Activated naive CD8-positive, alpha-beta T cell treated with anti-CD3 and anti-CD28 coated beads for 36 hours (primary cell): ENCODE results near the gene CTNNA2. TPM values are rescaled to one million over a fixed set of nuclear protein-coding genes. Genes with fewer than 3 reads are reported as not detected.

ENCODE experiments used
- DNase-seq: peaks from one replicate; pipeline ENCODE4 v3.0.0; 2021
- H3K27ac Mint-ChIP-seq: one replicate; pipeline ENCODE4 v1.8.0; 2022; ENCODE audit warnings: mild to moderate bottlenecking, moderate library complexity, mixed read lengths
- H3K27me3 Mint-ChIP-seq: one replicate; pipeline ENCODE4 v1.8.0; 2022; ENCODE audit warnings: mild to moderate bottlenecking, mixed read lengths
- H3K36me3 Mint-ChIP-seq: one replicate; pipeline ENCODE4 v1.8.0; 2021; ENCODE audit warnings: mild to moderate bottlenecking, mixed read lengths
- H3K4me1 Mint-ChIP-seq: one replicate; pipeline ENCODE4 v1.8.0; 2021; ENCODE audit warnings: mixed read lengths
- H3K4me3 Mint-ChIP-seq: one replicate; pipeline ENCODE4 v1.8.0; 2022; ENCODE audit warnings: mild to moderate bottlenecking, moderate library complexity, mixed read lengths
- H3K9me3 Mint-ChIP-seq: one replicate; pipeline ENCODE4 v1.8.0; 2022; ENCODE audit warnings: mixed read lengths
- total RNA-seq, 2 experiments: library from RNA; stranded (reverse); gene quantifications; one replicate each; pipeline ENCODE4 v1.2.3, GENCODE V29; 2021

Gene CTNNA2
- total RNA-seq, 2 experiments from 2014 or later, result not detected

DNA sequence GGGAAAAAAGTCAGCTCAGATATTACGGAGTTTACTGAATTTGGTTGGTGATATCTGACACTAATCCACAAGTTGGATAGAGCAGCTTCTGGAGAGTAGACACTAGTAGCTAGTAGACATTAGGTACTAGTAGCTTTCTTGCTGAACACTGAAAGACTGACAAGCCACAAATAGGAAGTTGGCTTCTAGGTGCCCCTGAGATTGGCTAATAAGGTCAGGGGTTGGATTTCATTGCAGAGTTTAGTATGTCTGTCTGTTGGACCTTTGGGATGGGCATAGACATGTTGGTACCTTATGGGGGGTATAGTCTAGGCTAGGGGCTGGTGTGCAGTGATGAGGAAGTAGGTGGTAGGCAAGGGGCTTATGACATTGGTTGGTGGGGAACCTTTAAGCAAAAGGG lies 956.6 kb downstream of the CTNNA2 start:
- no peak overlapping the region for H3K27ac Mint-ChIP-seq

DNA sequence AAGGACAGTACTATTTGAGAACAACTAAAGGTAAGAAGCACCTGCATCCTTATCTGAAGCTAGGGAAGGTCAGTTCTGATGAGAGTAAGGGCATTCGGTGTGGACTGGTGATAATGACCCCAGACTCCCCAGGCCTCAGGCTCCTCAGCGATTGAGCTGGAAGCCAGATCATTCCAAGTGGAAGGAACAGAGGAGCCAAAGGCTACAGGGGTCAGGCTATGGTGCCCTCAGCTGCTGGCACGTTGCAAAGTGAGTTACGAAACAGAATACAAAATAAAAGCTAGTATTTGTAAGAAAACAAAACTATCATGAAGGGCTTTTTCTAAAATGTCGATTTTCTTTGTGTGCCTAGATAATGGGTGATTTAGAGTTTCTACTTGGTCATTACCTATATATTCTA lies 960.2 kb downstream of the CTNNA2 start:
- Mint-ChIP-seq H3K27ac (no peak overlapping the region), H3K9me3 (peaks cover 3% of the 10 kb centered on the region), H3K36me3 (no peaks in the 10 kb centered on the region), H3K27me3 (no peaks in the 10 kb centered on the region), H3K4me3 (no peak overlapping the region), H3K4me1 (no peaks in the 10 kb centered on the region)
- DNase-seq, result no peak

More for the DNA sequence above, 956.6 kb downstream of the CTNNA2 start:
- H3K4me1 Mint-ChIP-seq, result no peaks in the 10 kb centered on the region
- H3K4me3 Mint-ChIP-seq, result no peak overlapping the region
- DNase-seq, result no peak
- no peaks in the 10 kb centered on the region for H3K36me3 Mint-ChIP-seq
- peaks cover 3% of the 10 kb centered on the region for H3K9me3 Mint-ChIP-seq
- no peaks in the 10 kb centered on the region for H3K27me3 Mint-ChIP-seq

DNA sequence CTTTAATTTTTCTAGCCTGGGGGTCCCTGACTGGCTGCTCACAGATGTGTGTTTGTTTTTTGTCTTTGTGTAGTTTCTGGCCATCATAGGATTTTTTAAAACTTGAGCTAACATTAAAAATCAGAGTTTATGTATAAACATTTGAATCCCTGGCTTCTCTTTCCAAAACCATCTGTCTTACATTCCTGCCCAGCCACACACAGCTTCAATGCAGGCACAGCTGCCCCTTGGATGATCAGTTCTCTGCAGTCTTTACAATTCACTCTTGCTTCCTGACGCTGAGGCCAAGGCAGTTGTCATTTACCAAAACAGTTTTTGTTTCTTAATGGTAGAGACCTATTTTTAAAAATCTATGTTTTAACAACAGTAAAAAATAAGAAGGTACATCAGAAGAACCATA lies 960.9 kb downstream of the CTNNA2 start:
- Mint-ChIP-seq H3K4me1 (no peaks in the 10 kb centered on the region), H3K36me3 (no peaks in the 10 kb centered on the region), H3K4me3 (no peak overlapping the region), H3K27ac (no peak overlapping the region), H3K9me3 (peaks cover 6% of the 10 kb centered on the region), H3K27me3 (no peaks in the 10 kb centered on the region)
- DNase-seq, result no peak

DNA sequence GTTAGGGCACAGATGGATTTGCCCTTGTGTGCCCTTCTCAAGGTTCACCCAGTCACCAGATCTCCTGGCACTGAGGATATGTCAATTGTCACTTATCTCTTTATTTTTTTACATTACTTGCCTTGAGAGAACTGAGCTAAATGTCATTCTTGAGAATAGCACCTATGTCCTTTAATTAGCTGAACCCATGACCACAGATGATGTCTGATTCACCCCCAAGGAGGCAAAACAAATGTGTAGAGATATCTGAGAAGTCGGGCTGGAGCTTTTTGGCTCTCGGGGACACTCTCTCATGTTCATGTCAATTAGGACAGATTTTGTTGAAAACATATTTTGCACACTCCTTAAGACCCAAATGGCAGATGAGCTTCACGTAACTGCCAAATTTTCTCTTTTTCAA lies 963.1 kb downstream of the CTNNA2 start:
- H3K36me3 Mint-ChIP-seq, result no peaks in the 10 kb centered on the region
- H3K4me3 Mint-ChIP-seq, result no peak overlapping the region
- no peak for DNase-seq
- H3K27me3 Mint-ChIP-seq, result no peaks in the 10 kb centered on the region
- H3K4me1 Mint-ChIP-seq, result no peaks in the 10 kb centered on the region
- no peak overlapping the region for H3K27ac Mint-ChIP-seq
- H3K9me3 Mint-ChIP-seq, result peaks cover 6% of the 10 kb centered on the region

DNA sequence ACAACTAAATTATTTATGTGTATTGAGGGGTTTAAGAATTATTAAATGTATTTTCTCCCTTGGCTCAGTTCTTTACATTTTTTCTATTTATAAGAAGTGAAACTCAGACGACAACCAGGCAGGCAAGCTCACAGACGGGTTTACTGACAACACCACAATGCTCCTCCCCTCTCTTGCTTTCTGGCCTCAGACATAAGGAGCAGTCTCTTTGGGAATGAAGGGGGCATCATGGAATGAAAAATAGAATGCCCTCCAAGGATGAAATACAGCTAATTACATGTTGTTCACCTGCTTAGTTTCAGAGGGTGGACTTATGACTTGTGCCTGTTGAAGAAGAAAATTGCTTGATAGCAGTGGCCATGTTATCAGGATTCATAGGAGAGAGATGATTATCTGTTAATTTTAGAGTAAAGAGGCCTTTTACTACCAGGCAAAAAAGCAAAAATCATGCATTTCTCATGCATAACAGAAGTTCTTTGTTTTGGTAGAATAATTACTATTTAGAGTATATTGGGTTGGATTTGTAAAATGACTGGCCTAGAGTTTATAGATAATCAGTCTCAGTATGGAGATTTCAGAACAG lies 963.8 kb downstream of the CTNNA2 start:
- Mint-ChIP-seq H3K27ac (no peak overlapping the region), H3K36me3 (no peaks in the 10 kb centered on the region), H3K9me3 (peaks cover 4% of the 10 kb centered on the region), H3K4me3 (no peak overlapping the region), H3K27me3 (no peaks in the 10 kb centered on the region), H3K4me1 (no peaks in the 10 kb centered on the region)
- no peak for DNase-seq

DNA sequence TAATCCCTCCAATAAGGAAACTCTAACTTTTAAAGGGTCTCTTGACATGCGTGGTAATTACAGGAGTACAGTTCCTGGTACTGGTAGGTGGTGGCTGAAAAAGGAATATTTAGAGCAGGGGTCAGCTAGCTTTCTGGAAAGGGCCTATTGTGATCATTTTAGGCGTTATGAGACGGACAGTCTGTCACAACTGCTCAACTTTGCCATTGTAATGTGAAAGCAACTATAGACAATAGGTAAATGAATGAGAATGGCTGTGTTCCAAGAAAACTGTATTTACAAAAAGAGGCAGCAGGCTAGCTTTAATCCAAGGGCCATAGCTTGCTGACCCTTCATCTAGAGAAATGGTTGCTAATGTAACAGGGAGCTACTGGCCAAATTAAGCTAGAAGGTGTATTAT lies 969.4 kb downstream of the CTNNA2 start:
- no peak for DNase-seq
- H3K27ac Mint-ChIP-seq, result no peak overlapping the region
- H3K27me3 Mint-ChIP-seq, result no peaks in the 10 kb centered on the region
- no peak overlapping the region for H3K4me3 Mint-ChIP-seq
- peaks cover 4% of the 10 kb centered on the region for H3K9me3 Mint-ChIP-seq
- H3K4me1 Mint-ChIP-seq, result no peaks in the 10 kb centered on the region
- no peaks in the 10 kb centered on the region for H3K36me3 Mint-ChIP-seq

DNA sequence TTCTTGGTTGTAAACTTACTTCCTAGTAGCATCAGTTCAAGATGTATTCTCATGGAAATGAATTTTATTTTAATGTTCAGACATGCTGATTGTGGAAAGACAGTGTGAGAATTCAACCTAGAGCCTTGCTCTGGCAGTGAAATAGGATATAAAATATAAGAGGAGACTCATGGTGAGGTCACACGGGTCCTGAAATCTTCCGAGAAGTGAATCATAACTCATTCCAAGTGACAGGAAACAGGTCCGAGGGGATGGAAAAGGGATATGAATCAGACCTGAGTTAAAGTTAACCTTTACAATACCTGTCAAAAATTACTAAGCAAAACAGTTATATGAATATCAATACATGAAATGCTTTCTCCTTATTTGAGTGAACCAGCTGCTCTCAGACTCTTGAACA lies 976.9 kb downstream of the CTNNA2 start:
- no peaks in the 10 kb centered on the region for H3K4me1 Mint-ChIP-seq
- no peak overlapping the region for H3K4me3 Mint-ChIP-seq
- H3K9me3 Mint-ChIP-seq, result peaks cover 3% of the 10 kb centered on the region
- DNase-seq, result no peak
- no peaks in the 10 kb centered on the region for H3K36me3 Mint-ChIP-seq
- no peak overlapping the region for H3K27ac Mint-ChIP-seq
- no peaks in the 10 kb centered on the region for H3K27me3 Mint-ChIP-seq

DNA sequence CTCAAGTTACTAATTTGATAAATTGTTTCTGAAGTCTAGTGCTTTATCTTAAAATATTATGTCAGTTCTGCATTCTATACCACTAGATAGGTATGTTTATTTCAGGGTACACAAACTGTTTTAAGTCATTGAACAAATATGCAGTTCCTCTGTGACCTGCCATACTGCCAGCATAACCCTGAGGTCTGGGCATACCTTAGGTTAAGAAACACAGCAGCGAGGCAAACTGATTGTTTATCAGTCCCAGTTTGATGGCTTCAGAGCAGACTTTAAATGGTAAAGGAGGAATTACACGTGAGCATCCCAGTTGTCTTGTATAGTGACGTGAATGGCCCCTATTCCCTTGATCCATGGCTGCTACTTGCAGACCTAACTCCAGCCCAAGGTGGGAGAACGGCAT lies 978.1 kb downstream of the CTNNA2 start:
- no peak overlapping the region for H3K27ac Mint-ChIP-seq
- H3K4me1 Mint-ChIP-seq, result no peaks in the 10 kb centered on the region
- H3K36me3 Mint-ChIP-seq, result no peaks in the 10 kb centered on the region
- no peak overlapping the region for H3K4me3 Mint-ChIP-seq
- no peak for DNase-seq
- H3K27me3 Mint-ChIP-seq, result no peaks in the 10 kb centered on the region
- peaks cover 5% of the 10 kb centered on the region for H3K9me3 Mint-ChIP-seq

DNA sequence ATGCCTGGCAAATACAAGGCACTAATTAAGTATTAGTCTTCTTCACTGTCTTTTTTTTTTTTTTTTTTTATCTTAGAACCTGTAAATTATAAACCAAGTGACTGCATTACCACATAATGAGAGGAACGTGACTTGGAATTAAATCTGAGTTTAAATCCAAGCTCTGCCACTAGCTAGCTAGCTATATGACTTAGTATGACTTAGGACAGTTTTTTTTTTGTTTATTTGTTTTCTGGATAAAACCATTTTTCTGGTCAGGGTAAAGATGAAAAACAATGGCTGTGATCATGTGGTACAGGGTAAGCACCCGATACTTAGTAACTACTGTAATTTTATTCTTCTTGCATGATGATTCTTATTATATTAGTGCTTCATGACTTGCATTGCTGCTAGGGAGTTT lies 983.5 kb downstream of the CTNNA2 start:
- no peak for DNase-seq
- no peaks in the 10 kb centered on the region for H3K4me1 Mint-ChIP-seq
- H3K9me3 Mint-ChIP-seq, result peaks cover 5% of the 10 kb centered on the region
- no peaks in the 10 kb centered on the region for H3K36me3 Mint-ChIP-seq
- no peaks in the 10 kb centered on the region for H3K27me3 Mint-ChIP-seq
- H3K4me3 Mint-ChIP-seq, result no peak overlapping the region
- no peak overlapping the region for H3K27ac Mint-ChIP-seq

DNA sequence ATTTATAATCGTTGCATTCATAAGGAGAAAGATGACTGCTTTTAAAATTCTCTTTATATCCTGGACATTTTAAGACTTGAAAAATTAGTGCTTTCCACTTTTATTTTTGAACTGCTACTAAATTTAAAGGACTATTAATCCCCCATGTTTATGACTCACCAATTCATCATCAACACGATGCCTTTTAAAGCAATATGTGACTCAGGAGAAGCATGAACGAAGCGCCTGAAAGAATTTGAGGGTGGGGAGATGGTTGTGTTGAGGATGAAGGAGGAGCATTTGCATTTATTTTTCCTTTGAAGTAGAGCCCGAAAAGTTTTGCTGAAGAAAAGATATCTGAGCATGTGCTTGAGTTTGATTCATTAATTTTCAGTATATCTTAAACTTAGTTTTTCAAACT lies 983.9 kb downstream of the CTNNA2 start:
- no peaks in the 10 kb centered on the region for H3K27me3 Mint-ChIP-seq
- no peak overlapping the region for H3K27ac Mint-ChIP-seq
- no peak overlapping the region for H3K4me3 Mint-ChIP-seq
- H3K9me3 Mint-ChIP-seq, result peaks cover 5% of the 10 kb centered on the region
- no peaks in the 10 kb centered on the region for H3K36me3 Mint-ChIP-seq
- DNase-seq, result no peak
- H3K4me1 Mint-ChIP-seq, result no peaks in the 10 kb centered on the region

DNA sequence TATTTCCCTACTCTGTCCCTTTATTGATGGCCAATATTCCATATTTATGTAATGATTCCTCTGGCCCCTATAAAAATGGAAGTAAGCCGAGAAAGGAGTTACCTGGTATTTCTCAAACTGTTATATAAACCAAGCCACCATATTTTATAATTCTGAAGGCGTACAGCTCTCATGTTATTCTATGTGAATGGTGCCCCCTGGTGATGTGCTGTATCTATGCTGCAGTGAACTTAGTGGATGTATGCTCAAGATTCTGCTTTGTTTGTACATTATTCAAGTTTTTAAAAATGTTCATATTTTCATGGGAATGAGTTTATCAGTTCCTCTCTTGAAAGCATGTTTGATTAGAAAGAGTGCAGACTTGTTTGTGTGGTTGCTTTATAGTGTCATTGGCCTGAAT lies 986.2 kb downstream of the CTNNA2 start:
- Mint-ChIP-seq H3K27ac (no peak overlapping the region), H3K4me1 (no peaks in the 10 kb centered on the region), H3K4me3 (no peak overlapping the region), H3K9me3 (peaks cover 2% of the 10 kb centered on the region), H3K36me3 (no peaks in the 10 kb centered on the region), H3K27me3 (no peaks in the 10 kb centered on the region)
- no peak for DNase-seq

DNA sequence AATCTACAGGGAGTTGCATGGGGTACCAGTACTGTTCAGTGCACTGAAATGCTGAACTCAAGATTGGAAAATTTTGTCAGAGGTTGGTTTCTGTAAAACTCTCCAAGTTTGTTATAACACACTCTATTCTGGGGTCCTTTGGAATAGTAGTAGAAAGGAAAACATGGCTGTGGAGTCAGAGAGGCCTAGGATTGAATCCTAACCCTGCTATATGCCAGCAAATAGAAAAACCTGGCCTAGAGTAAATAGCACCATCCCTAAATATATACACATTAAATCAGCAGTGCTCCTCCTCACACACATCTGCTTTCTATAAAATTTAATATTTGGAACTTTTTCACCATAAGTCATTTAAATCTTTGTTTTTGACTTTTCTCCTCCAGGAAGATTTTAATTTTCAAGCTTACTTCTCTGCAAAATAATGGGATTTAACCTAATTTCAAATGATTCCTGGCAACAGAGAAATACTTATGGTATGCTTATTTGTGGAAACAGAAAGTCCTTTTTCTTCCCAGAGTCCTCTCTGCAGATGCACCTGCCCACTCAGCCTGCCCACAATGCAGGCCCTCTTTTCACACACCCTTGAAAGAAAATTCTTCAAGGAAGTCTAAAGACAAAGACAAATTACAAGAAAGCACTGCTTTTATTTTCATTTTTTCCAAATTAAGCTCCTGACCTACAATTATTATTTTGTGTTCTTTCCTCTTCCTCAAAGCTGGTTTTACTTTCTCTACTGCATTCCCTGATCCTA lies 989.2 kb downstream of the CTNNA2 start:
- H3K27ac Mint-ChIP-seq, result no peak overlapping the region
- no peaks in the 10 kb centered on the region for H3K9me3 Mint-ChIP-seq
- H3K4me1 Mint-ChIP-seq, result no peaks in the 10 kb centered on the region
- H3K36me3 Mint-ChIP-seq, result no peaks in the 10 kb centered on the region
- H3K4me3 Mint-ChIP-seq, result no peak overlapping the region
- H3K27me3 Mint-ChIP-seq, result no peaks in the 10 kb centered on the region
- DNase-seq, result no peak

DNA sequence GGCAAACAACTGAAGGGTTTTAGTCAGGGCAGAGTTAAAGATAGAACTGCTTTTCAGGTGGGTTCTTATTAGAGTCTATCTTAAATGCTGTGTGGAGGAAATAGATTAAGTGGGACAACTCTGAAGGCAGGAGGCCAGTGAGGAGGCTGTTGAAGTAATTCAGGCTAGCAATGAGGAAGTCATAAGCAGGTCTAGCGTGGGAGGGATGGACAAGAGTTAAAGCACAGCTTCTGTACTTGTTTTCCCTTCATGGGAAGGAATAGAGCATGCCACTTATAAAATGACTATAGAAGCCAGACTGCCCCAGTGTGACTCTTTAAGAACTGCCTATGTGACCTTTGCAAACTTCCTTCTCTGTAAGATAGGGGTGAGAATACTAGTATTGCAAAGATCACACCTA lies 993.7 kb downstream of the CTNNA2 start:
- no peaks in the 10 kb centered on the region for H3K27me3 Mint-ChIP-seq
- no peak overlapping the region for H3K27ac Mint-ChIP-seq
- H3K9me3 Mint-ChIP-seq, result peaks cover 2% of the 10 kb centered on the region
- H3K36me3 Mint-ChIP-seq, result no peaks in the 10 kb centered on the region
- no peaks in the 10 kb centered on the region for H3K4me1 Mint-ChIP-seq
- DNase-seq, result no peak
- no peak overlapping the region for H3K4me3 Mint-ChIP-seq

DNA sequence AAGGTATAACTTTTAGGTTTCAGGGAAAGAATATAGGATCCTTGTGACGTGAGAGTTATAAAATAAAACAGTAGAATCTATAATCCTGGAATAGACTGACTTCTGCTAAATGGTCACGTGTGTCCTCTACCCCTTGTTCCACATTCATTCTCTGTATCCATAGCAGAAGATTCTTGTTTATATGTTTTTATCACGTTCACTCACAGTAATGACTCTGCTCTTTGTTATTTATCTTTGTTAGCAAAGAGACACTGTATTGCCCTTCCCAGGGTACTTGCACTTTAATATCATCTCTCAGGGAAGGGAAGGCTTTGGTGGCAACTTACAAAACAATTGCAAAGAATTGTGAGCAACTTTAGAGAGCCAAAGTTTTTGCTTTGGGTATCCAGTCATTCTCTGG lies 997.9 kb downstream of the CTNNA2 start:
- Mint-ChIP-seq H3K4me3 (no peak overlapping the region), H3K27me3 (no peaks in the 10 kb centered on the region), H3K9me3 (peaks cover 4% of the 10 kb centered on the region), H3K27ac (no peak overlapping the region), H3K4me1 (no peaks in the 10 kb centered on the region), H3K36me3 (no peaks in the 10 kb centered on the region)
- no peak for DNase-seq

DNA sequence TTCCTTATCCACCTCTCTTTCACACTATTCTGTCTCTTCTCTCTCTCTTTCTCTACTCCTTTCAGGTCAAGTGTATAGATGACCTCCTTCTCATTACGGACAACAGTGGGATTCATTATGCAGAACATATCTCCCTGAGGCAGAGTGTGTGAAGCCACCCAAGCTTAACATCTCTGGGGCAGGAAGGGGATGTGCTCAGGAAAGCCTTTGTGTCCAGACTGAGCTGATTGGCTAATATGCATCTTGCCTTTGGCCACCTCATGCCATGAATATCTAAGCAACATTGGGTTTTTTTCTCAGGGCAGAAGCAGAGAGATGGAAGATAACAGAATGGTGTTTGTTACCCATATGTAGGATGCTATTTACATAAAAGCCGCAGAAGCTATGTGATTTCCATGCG lies 1003.1 kb downstream of the CTNNA2 start:
- no peak for DNase-seq
- no peaks in the 10 kb centered on the region for H3K27me3 Mint-ChIP-seq
- H3K27ac Mint-ChIP-seq, result no peak overlapping the region
- no peak overlapping the region for H3K4me3 Mint-ChIP-seq
- H3K36me3 Mint-ChIP-seq, result no peaks in the 10 kb centered on the region
- no peaks in the 10 kb centered on the region for H3K4me1 Mint-ChIP-seq
- peaks cover 3% of the 10 kb centered on the region for H3K9me3 Mint-ChIP-seq

DNA sequence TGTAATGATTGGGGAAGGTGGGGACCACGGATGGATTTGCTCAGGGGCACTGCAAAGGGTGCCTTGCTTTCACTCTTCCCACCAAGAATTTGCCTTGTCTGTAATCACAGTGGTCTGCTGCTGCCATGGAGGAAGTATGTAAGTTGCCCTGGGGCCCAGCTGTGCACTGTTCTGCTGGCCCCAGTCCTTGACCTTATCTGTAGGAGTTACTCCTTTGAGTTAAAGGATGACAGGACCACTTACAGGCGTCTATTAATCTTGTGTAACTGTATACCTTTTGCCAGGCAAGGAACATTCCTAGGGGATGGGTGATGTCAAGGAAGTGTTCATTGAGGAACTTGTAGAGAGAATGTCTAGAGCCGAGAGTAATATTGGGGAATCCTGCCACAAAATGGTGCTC lies 1004.5 kb downstream of the CTNNA2 start:
- Mint-ChIP-seq H3K27ac (no peak overlapping the region), H3K4me1 (no peaks in the 10 kb centered on the region), H3K27me3 (no peaks in the 10 kb centered on the region), H3K36me3 (no peaks in the 10 kb centered on the region), H3K4me3 (no peak overlapping the region), H3K9me3 (peaks cover 2% of the 10 kb centered on the region)
- no peak for DNase-seq
